Neuronal stem cell (in vitro differentiated cells): ENCODE data around the gene HSPA14.

ENCODE experiments used
- DNase-seq: peaks from one replicate; pipeline ENCODE4 v3.0.0-alpha.2; 2013; ENCODE audit warnings: low spot score
- H2AFZ ChIP-seq: one replicate; pipeline ENCODE4 v1.6.1; 2013; ENCODE audit warnings: mild to moderate bottlenecking, low read length, inconsistent platforms
- H2AK5ac ChIP-seq: 2 replicates; pipeline ENCODE4 v1.6.1; 2013; ENCODE audit warnings: low read depth, mild to moderate bottlenecking, inconsistent platforms, low read length, moderate library complexity, mixed read lengths
- H2BK120ac ChIP-seq: 2 replicates; pipeline ENCODE4 v1.6.1; 2013; ENCODE audit warnings: low read depth, mild to moderate bottlenecking, inconsistent platforms, low read length, moderate library complexity, mixed read lengths
- H2BK12ac ChIP-seq: one replicate; pipeline ENCODE4 v1.6.1; 2013; ENCODE audit warnings: low read length, inconsistent platforms
- H2BK15ac ChIP-seq: 2 replicates; pipeline ENCODE4 v1.6.1; 2013; ENCODE audit warnings: mild to moderate bottlenecking, low read length, inconsistent platforms, mixed read lengths
- H2BK5ac ChIP-seq: one replicate; pipeline ENCODE4 v1.6.1; 2013; ENCODE audit warnings: inconsistent platforms, mild to moderate bottlenecking, low read length, moderate library complexity
- H3K14ac ChIP-seq: one replicate; pipeline ENCODE4 v1.6.1; 2013; ENCODE audit warnings: low read length, inconsistent platforms
- H3K18ac ChIP-seq: 2 replicates; pipeline ENCODE4 v1.6.1; 2013; ENCODE audit warnings: low read length, inconsistent platforms
- H3K23ac ChIP-seq: 2 replicates; pipeline ENCODE4 v1.6.1; 2013; ENCODE audit warnings: low read depth, mild to moderate bottlenecking, mixed read lengths, low read length, inconsistent platforms; ENCODE audit not compliant: poor library complexity
- H3K27ac ChIP-seq: replicated peaks from 3 replicates; pipeline ENCODE4 v1.5.1; 2013; ENCODE audit warnings: low read length, inconsistent platforms
- H3K27me3 ChIP-seq, 3 experiments: 2 replicates each; pipeline ENCODE4 v1.6.1; 2013; ENCODE audit warnings: low read length in 3 of 3, mild to moderate bottlenecking in 2 of 3, inconsistent platforms in 1 of 3, low read depth in 1 of 3, mixed read lengths in 1 of 3, moderate library complexity in 1 of 3; ENCODE audit not compliant: control insufficient read depth in 3 of 3, insufficient read depth in 3 of 3
- H3K36me3 ChIP-seq, 2 donors: replicated peaks in 1 of 2; 2 replicates each; pipeline ENCODE4 v1.6.1; 2013; ENCODE audit warnings: low read length in 2 of 2; ENCODE audit not compliant: control insufficient read depth in 2 of 2, insufficient read depth in 2 of 2
- H3K4ac ChIP-seq: 2 replicates; pipeline ENCODE4 v1.6.1; 2013; ENCODE audit warnings: inconsistent platforms, mild to moderate bottlenecking, low read length, moderate library complexity
- H3K4me1 ChIP-seq, 2 donors: 1 replicate in 1 of 2; 2 replicates in 1 of 2; pipeline ENCODE4 v1.6.1; 2013; ENCODE audit warnings: low read length in 2 of 2, low read depth in 1 of 2; ENCODE audit not compliant: control insufficient read depth in 2 of 2, insufficient read depth in 1 of 2
- H3K4me2 ChIP-seq: one replicate; pipeline ENCODE4 v1.6.1; 2013; ENCODE audit warnings: mild to moderate bottlenecking, low read length, inconsistent platforms; ENCODE audit not compliant: insufficient read depth, poor library complexity, severe bottlenecking
- H3K4me3 ChIP-seq, 2 donors: 2 replicates each; pipeline ENCODE4 v1.5.1; 2013; ENCODE audit warnings: low read length in 2 of 2, mild to moderate bottlenecking in 2 of 2, inconsistent platforms in 1 of 2, moderate library complexity in 1 of 2
- H3K79me1 ChIP-seq: one replicate; pipeline ENCODE4 v1.6.1; 2013; ENCODE audit warnings: low read depth, mild to moderate bottlenecking, inconsistent platforms, low read length, moderate library complexity
- H3K9ac ChIP-seq: one replicate; pipeline ENCODE4 v1.6.1; 2013; ENCODE audit warnings: mild to moderate bottlenecking, low read depth, low read length, inconsistent platforms; ENCODE audit not compliant: poor library complexity
- H3K9me3 ChIP-seq, 2 donors: replicated peaks in 1 of 2; 2 replicates each; pipeline versions ENCODE3 to v1.6.1; 2013; ENCODE audit warnings: low read length in 2 of 2, mild to moderate bottlenecking in 2 of 2, inconsistent platforms in 1 of 2, low read depth in 1 of 2, mixed read lengths in 1 of 2, moderate library complexity in 1 of 2; ENCODE audit not compliant: control insufficient read depth in 2 of 2, insufficient read depth in 1 of 2
- H4K8ac ChIP-seq: one replicate; pipeline ENCODE4 v1.6.1; 2013; ENCODE audit warnings: low read depth, mild to moderate bottlenecking, inconsistent platforms, low read length, moderate library complexity
- H4K91ac ChIP-seq: one replicate; pipeline ENCODE4 v1.6.1; 2013; ENCODE audit warnings: low read length, low read depth, mild to moderate bottlenecking, inconsistent platforms; ENCODE audit not compliant: poor library complexity
- WGBS, 2 donors: extraction: QIAGEN DNeasy Blood & Tissue Kit; methylation state at CpG; one replicate each; pipeline ENCODE4 v1.1.7; 2013; ENCODE audit warnings: missing lambda C conversion rate in 2 of 2, mixed read lengths in 1 of 2; ENCODE audit not compliant: insufficient read length in 2 of 2, insufficient replicate concordance in 1 of 2; ENCODE audit errors: extremely low coverage in 2 of 2; 5-methylcytosine and 5-hydroxymethylcytosine counted together

Gene HSPA14

DNA sequence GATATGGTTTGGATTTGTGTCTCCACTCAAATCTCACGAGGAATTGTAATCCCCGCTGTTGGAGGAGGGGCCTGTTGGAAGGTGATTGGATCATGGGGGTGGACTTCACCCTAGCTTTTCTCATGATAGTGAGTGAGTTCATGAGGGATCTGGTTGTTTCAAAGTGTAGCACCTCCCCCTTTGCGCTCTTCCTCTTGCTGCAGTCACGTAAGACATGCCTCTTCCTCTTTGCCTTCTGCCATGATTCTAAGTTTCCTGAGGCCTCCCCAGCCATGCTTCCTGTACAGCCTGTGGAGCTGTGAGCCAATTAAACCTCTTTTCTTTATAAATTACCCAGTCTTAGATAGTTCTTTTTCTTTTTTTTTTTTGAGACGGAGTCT, 17.3 kb upstream of the HSPA14 start:
- Histone ChIP-seq H2BK12ac (no peak overlapping the region), H2AK5ac (no peak overlapping the region), H3K14ac (no peak overlapping the region), H3K4me3 (no peak overlapping the region), H3K4ac (no peak overlapping the region), H3K27ac (no peak overlapping the region), H2BK15ac (no peak overlapping the region), H3K79me1 (no peaks in the 10 kb centered on the region), H2BK120ac (no peak overlapping the region), H3K18ac (no peak overlapping the region), H3K4me1 (no peaks in the 10 kb centered on the region), H3K4me2 (no peak overlapping the region), H3K27me3 (no peaks in the 10 kb centered on the region), H2AFZ (no peak overlapping the region), H2BK5ac (no peak overlapping the region), H4K8ac (no peak overlapping the region), H4K91ac (no peak overlapping the region), H3K36me3 (no peaks in the 10 kb centered on the region), H3K9ac (no peak overlapping the region), H3K23ac (no peak overlapping the region), H3K9me3 (no peaks in the 10 kb centered on the region)
- no peak for DNase-seq
- WGBS, 2 donors = no CpG with 5 or more reads among the region's 5 CpGs

DNA sequence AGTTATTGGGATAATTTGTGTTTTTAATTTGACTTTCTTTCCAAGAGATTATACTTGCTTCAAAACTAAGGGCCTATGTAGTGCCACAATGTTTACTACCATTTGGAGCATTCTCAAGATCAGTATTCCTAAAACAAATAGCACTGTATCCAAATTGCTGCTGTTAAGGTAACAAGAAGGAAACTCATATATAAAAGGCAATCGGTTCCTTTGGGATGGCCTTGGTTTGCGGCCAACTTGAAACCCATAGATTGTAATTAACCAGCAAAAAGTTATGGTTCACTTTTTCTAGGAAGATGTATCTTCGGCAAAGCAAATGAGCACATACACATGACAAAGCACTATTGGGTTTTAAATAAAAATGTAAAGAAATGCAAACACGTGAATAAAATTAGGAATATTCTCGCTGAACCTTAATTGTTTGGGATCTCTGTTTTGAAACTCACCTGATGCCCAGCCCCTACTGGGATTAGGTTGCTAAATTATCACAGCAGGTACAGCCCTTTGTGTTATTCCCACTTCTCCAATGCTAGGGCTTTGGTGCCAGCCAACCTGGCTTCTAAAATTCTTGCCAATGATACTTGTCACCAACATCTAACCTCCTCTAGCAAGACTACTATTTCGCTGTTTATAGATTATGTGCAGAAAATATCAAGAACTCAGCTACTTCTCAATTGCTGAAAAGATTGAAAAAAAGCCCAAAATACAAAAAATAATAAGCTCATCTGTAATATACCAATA, 16.3 kb upstream of the HSPA14 start:
- H3K4me2 ChIP-seq = no peak overlapping the region
- no peaks in the 10 kb centered on the region for H3K9me3 ChIP-seq
- no peak overlapping the region for H2BK5ac ChIP-seq
- H3K14ac ChIP-seq = no peak overlapping the region
- no CpG with 5 or more reads among the region's 6 CpGs for WGBS, 2 donors
- no peak overlapping the region for H3K9ac ChIP-seq
- no peak for DNase-seq
- H2AFZ ChIP-seq = no peak overlapping the region
- H3K23ac ChIP-seq = no peak overlapping the region
- H3K4me3 ChIP-seq = no peak overlapping the region
- H2BK12ac ChIP-seq = no peak overlapping the region
- H3K27ac ChIP-seq = no peak overlapping the region
- H3K4ac ChIP-seq = no peak overlapping the region
- H2AK5ac ChIP-seq = no peak overlapping the region
- H2BK15ac ChIP-seq = no peak overlapping the region
- H2BK120ac ChIP-seq = no peak overlapping the region
- H3K36me3 ChIP-seq = no peaks in the 10 kb centered on the region
- H3K79me1 ChIP-seq = no peaks in the 10 kb centered on the region
- no peak overlapping the region for H3K18ac ChIP-seq
- peaks cover 0 to 2% (median 0%) of the 10 kb centered on the region in 3 experiments for H3K27me3 ChIP-seq
- no peak overlapping the region for H4K8ac ChIP-seq
- H4K91ac ChIP-seq = no peak overlapping the region
- H3K4me1 ChIP-seq = no peaks in the 10 kb centered on the region

DNA sequence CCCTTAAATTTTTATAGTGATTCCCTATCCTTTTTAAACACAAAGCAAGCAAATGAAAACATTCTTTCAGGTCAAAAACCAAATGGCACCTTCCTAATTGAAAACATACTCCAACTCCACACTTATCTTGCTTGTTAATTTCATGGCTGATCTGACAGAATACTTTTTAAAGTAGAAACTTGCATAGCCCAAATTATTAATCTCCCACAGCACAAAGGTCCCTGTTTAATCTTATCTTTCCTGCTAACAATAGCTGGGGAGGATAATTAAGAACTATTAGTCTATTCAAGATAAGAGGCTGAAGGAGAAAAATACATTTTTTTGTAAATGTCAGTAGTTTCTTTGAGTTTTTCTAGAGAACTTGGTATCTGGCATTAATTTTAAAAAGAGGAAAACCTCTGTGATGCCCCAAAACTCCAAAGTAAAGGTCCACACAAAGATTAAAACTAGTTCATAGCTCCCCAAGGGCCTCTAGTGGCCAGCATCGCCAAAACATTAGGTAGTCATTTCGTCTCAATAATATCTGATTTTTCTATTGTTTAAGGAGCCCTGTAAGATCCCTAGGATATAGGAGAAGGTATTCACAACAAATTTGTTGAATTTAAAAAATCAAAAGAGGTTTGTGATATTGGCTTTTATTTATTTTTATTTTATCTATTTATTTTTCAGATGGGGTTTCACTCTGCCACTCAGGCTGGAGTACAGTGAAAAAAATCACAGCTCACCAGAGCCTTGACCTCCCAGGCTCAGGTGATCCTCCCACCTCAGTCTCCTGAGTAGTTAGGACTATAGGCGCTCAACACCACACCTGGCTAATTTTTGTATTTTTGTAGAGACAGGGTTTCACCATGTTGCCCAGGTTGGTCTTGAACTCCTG, 15.0 kb upstream of the HSPA14 start:
- H3K18ac ChIP-seq = no peak overlapping the region
- H3K36me3 ChIP-seq = no peaks in the 10 kb centered on the region
- peaks cover 0 to 2% (median 0%) of the 10 kb centered on the region in 3 experiments for H3K27me3 ChIP-seq
- no peaks in the 10 kb centered on the region for H3K79me1 ChIP-seq
- H3K23ac ChIP-seq = no peak overlapping the region
- no peak overlapping the region for H3K4me3 ChIP-seq
- H4K8ac ChIP-seq = no peak overlapping the region
- no CpG with 5 or more reads among the region's 3 CpGs for WGBS, 2 donors
- H3K4me1 ChIP-seq = no peaks in the 10 kb centered on the region
- H2BK15ac ChIP-seq = no peak overlapping the region
- H3K9ac ChIP-seq = no peak overlapping the region
- peak; percentile 12 for DNase-seq
- no peaks in the 10 kb centered on the region for H3K9me3 ChIP-seq
- no peak overlapping the region for H2AFZ ChIP-seq
- H2BK5ac ChIP-seq = no peak overlapping the region
- H2BK120ac ChIP-seq = no peak overlapping the region
- no peak overlapping the region for H2BK12ac ChIP-seq
- no peak overlapping the region for H2AK5ac ChIP-seq
- no peak overlapping the region for H3K27ac ChIP-seq
- no peak overlapping the region for H3K4ac ChIP-seq
- no peak overlapping the region for H4K91ac ChIP-seq
- H3K4me2 ChIP-seq = no peak overlapping the region
- no peak overlapping the region for H3K14ac ChIP-seq

DNA sequence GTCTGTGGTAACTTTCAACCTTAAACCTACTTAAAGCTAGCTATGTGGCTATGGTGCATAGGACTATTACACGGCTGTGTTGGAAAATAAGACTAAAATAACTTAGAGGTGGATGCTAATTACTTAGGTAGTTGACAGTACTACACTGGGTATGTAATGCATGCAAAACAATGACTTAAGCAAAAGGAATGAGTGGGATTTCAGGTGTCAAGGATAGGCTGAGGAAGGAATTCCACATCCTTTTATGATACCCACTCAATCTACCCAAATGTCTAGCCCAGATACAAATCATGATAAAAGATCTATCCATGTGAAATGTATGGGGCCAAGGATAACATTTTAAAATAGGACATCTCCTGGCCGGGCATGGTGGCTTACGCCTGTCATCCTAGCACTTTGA, 14.1 kb upstream of the HSPA14 start:
- Histone ChIP-seq H2BK15ac (no peak overlapping the region), H3K79me1 (no peaks in the 10 kb centered on the region), H3K27ac (no peak overlapping the region), H3K4me3 (no peak overlapping the region), H3K36me3 (no peaks in the 10 kb centered on the region), H3K4me2 (no peak overlapping the region), H4K8ac (no peak overlapping the region), H3K9me3 (no peaks in the 10 kb centered on the region), H3K23ac (no peak overlapping the region), H3K4me1 (no peaks in the 10 kb centered on the region), H2AFZ (no peak overlapping the region), H4K91ac (no peak overlapping the region), H3K18ac (no peak overlapping the region), H3K14ac (no peak overlapping the region), H3K4ac (no peak overlapping the region), H2BK120ac (no peak overlapping the region), H2AK5ac (no peak overlapping the region), H3K27me3 (peaks cover 0 to 2% (median 0%) of the 10 kb centered on the region in 3 experiments), H3K9ac (no peak overlapping the region), H2BK12ac (no peak overlapping the region), H2BK5ac (no peak overlapping the region)
- no CpG with 5 or more reads among the region's 3 CpGs for WGBS, 2 donors
- no peak for DNase-seq
